Activated gamma-delta T cell (primary cell): Measurements from ENCODE around the gene RBM20.
A peak's percentile ranks its signal among the peaks of the same experiment; 100 is the strongest.

Experiments
- DNase-seq: peaks from one replicate; lab custom pipeline; 2025; lab: John Stamatoyannopoulos, UW

The RBM20 gene

DNA sequence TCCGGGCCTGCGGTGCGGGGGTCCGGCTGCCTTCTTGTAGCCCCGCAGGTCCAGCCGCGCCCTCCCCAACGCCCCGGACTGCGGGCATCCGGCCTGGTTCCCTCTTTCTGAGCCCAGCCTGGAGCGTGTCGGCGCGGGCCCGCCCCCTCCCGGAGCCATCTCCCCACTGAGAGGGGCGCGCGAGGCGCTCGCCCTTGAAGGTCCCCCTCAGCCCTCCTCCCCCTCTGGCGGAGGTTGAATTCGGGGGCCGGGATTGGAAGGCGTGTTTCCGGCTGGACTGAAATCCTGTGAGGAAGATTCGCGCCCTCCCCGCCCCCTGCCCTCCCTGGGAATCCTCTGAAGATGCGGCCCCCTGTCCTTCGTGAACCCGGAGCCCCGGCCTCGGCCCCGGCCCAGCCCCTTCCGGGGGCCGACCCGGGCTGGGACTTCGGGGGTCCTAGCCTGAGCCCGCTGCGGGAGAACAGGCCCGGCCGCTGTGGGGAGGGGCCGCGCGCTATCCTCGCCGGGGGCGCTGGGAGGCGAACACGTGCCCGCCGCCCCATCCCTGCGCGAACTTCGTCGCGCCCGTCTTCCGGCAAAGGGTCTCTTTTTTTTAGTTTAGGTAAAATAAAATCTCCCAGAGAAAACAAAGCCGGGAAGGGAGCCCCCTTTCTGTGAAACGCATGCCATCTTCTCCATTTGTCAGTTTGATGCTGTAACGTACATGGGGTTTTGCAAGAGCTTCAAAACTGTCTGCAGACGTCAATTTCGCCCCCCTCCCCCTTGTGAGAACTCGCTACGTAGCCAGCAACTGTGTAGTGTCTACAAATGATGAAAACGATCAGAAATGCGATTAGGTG is 228.2 kb downstream of the RBM20 start:
- DNase-seq = peak; percentile 57

DNA sequence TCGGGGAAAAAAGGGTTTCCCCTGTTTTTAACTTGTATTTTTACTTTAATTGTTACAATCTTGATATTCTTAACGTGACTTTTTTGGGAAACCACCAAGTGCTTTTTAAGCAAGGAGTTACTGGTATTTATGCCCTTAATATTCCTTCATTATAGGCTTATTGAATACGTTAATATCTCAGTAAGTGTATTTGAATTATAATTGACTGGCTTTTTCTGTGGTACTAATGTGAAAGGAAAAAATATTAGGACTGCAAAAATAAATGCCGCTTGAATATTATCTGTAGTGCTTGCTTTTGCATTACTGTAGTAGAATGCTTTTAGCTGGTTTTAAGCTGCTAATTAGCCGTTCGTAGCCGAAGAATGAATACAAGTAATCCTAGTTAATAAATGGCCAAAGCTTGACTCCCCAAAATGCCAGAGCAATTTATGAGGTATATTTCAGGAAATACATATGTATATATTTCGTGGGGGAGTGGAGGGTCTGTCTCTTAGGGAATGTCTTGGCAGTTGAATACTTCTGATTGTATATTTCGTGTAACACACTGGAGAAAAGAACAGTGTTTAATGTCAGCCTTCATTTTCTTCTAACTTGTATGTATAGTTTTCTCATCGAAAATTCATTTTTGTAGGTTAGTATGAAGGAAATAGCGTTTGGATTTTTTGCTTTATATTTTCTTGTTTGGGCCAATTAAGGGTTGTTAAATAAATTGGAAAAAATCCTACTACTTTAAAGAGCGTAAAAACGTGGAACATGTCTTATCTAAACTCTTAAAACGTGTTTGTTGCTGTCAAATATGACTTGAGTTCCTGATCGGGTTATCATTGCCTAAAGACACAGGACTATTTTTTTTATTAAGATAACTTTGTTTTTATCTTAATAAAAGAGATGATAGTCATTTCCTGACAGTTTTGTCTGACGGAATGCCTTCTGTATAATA is 229.1 kb downstream of the RBM20 start:
- DNase-seq = no peak

DNA sequence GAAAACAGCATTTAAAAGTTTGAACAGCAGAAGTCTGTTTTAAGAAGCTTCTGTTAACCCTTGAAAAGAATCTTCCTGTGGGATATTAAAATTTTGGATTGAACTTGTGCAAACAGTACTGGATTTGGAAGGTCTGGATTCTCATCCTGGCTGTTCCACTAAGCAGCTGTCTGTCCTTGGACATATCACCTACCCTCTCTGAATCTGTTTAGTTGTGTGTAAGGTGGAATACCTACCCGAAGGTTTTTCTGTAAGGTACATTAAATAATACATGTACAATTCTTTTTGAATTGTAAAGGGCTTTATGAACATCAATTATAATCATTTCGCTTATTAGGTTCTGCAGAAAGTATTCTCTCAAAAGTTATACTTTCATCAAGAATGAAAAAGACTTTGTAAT is 229.8 kb downstream of the RBM20 start:
- no peak for DNase-seq

DNA sequence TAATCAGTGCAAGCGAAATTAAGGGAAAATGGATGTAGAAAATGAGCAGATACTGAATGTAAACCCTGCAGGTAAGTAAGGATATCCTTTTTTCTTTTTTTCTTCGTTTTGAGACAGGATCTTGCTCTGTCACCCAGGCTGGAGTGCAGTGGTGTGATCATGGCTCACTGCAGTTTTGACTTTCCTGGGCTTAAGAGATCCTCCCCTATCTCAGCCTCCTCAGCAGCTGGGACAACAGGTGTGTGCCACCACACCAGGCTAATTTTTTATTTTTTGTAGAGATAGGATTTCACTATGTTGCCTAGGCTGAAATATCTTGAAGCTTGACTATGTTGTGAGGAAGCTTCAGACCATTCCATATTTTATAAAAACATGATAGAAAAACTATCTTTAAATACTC is 231.9 kb downstream of the RBM20 start:
- no peak for DNase-seq

DNA sequence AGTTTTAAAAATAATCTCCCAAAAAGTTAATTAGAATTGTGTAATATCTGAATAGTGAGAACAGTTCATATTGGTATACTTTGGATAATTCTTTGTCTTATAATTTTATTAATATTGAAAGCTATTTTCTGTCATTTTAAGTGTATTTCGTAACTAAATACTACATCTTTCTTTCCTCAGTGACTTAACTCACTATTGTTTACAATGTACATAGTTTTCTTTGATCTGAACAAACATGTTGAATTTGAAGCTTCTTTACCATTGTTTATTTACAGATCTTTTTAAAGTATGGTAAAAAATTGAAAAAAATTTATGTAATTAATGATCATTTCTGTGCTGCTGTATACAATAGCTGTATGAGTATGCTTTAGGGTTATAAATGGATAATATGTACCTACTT is 232.7 kb downstream of the RBM20 start:
- DNase-seq = no peak

DNA sequence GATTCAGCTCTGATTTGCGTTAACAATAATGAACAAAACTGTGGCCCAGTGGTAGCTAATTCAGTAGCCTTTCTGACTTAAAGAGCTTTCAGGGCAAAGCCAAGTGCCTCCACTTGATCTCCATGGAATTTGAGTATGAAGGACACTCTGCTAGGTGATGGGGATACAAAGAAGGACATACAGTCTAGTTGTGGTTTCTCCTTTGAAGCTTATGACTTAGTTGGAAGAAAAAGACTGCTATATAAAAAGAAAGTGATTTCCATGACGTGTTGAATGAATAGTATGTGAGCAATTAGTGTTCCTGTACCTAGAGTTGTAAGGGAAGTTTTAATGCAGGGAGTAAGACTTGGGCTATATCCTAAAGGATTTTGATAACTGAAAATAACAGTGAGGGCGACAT is 235.9 kb downstream of the RBM20 start:
- no peak for DNase-seq

DNA sequence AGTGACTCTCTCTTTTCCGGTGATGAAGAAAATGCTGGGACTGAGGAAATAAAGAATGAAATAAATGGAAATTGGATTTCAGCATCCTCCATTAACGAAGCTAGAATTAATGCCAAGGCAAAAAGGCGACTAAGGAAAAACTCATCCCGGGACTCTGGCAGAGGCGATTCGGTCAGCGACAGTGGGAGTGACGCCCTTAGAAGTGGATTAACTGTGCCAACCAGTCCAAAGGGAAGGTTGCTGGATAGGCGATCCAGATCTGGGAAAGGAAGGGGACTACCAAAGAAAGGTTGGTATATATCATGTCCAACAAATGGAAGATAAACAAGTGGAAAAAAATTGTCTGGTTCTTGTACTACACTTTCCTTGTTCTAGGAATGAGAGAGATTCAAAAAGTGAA is 237.1 kb downstream of the RBM20 start:
- DNase-seq = no peak

DNA sequence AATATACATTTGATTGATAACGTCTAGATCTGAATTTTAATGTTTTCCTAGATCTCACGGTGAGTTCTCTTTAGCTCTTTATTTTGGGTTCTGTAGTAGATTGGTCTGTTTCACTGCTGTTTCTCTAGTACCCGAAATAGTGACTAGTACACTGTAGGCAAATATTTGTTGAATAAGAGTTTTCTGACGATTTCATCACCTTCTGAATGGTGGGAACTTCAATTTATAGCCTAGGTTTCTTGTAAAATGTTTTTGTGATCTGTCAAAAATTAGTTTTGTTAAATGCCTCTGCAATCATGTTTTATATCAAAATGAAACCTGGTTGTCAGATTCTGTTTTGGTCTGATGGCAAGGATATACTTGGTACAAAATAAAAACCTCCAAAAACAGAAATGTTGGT is 237.8 kb downstream of the RBM20 start:
- DNase-seq = no peak

DNA sequence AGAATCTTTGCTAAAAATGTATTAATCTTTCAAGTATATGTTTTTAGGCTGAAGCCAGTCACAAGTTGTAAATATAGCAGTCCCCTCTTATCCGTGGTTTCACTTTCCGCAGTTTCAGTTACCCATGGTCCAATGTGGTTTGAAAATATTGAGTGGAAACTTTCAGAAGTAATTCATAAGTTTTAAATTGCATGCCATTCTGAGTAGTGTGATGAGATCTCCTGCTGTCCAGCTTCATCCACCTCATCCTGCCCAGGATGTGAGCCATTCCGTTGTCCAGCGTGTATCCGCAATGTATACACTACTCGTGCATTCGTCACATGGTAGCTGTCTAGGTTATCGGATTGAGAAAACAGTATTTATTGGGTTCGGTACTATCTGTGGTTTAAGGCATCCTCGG is 239.8 kb downstream of the RBM20 start:
- no peak for DNase-seq

DNA sequence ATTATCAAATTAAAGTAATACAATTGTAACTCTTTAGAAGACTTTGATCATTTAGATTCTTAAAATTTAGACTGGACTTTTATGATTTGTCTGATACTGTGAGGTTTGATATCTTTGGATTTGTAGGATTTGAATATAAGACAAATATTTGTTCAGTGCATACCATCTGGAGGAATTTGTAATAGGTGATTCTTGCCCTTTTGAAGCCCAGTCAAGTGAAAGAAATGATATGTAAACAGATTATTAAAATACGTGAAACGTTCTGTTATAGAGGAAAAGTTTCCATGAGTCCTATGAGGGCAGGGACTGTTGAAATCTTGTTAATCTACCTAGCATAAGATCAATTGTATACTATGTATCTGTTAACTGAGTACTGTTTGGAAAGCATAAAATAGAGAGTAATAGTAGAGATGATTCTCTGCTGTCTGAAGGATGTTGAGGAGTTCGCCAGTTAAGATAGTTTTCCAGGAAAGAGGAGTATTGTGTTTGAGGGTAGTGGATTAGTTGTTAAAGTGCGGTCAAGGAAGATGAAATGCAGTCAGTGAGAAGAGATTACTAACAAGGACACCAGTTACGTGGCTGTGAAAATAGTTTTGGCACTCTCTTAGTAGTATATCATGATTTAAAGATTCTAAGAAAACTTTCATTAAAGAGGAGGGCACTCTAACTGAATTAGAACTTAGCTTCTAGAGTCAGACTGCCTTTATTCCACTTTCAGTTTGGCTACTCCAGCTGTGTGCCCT is 242.0 kb downstream of the RBM20 start:
- no peak for DNase-seq

DNA sequence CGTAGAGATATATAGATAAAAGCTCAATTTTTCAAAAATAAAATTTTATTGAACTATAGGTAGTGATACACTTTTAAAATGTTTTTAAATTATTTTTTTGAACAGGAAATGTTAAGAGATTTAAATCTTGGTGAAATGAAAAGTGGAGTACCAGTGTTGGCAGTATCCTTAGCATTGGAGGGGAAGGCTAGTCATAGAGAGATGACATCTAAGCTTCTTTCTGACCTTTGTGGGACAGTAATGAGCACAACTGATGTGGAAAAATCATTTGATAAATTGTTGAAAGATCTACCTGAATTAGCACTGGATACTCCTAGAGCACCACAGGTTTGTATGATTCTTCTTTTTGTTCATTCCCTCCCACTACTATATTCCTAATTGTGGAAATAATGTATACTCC is 243.4 kb downstream of the RBM20 start:
- no peak for DNase-seq
